Glutamatergic neuron (in vitro differentiated cells): ENCODE results near the gene TTC34. TPM values are rescaled to one million over a fixed set of nuclear protein-coding genes. Genes with fewer than 3 reads are reported as not detected.
A peak's percentile ranks its signal among the peaks of the same experiment; 100 is the strongest.

Experiments
- DNase-seq: peaks from one replicate; pipeline ENCODE4 v3.0.0; 2022
- H3K27ac Mint-ChIP-seq: one replicate; pipeline ENCODE4 v1.8.0; 2020; ENCODE audit warnings: mild to moderate bottlenecking, mixed read lengths, inconsistent platforms; ENCODE audit not compliant: unreplicated experiment
- H3K27me3 Mint-ChIP-seq: one replicate; pipeline ENCODE4 v1.8.0; 2020; ENCODE audit warnings: mild to moderate bottlenecking, moderate library complexity, mixed read lengths, inconsistent platforms; ENCODE audit not compliant: unreplicated experiment
- H3K36me3 Mint-ChIP-seq: one replicate; pipeline ENCODE4 v1.8.0; 2020; ENCODE audit warnings: mild to moderate bottlenecking, mixed read lengths, inconsistent platforms; ENCODE audit not compliant: unreplicated experiment
- H3K4me1 Mint-ChIP-seq: one replicate; pipeline ENCODE4 v1.8.0; 2020; ENCODE audit warnings: mild to moderate bottlenecking, low read depth, mixed read lengths, inconsistent platforms; ENCODE audit not compliant: unreplicated experiment
- H3K4me3 Mint-ChIP-seq: one replicate; pipeline ENCODE4 v1.8.0; 2020; ENCODE audit warnings: mild to moderate bottlenecking, mixed read lengths, inconsistent platforms; ENCODE audit not compliant: unreplicated experiment
- H3K9me3 Mint-ChIP-seq: one replicate; pipeline ENCODE4 v1.8.0; 2020; ENCODE audit warnings: mild to moderate bottlenecking, moderate library complexity, mixed read lengths, inconsistent platforms; ENCODE audit not compliant: unreplicated experiment
- long read RNA-seq: library from polyadenylated mRNA; unstranded; transcript quantifications from one replicate; pipeline ENCODE4 v2.0.0, GENCODE V29; 2020; ENCODE audit not compliant: unreplicated experiment
- total RNA-seq: library from RNA; stranded (reverse); fragmentation: NEBNext Ultra II Directional; extraction: Animal tissue kit (Norgen Biotek cat#: 25700); gene quantifications from one replicate; pipeline ENCODE4 v1.2.1, GENCODE V29; 2021; ENCODE audit not compliant: unreplicated experiment
- TF ChIP-seq, protein P1 (sequence below): fragments of 200-600 bp; sonication (generic); IDR thresholded peaks from one replicate; pipeline ENCODE4 v1.5.0; 2021; ENCODE audit not compliant: partially characterized antibody, unreplicated experiment

The TTC34 gene
- total RNA-seq, result 0.74 TPM
- long read RNA-seq, result 0 reads

DNA sequence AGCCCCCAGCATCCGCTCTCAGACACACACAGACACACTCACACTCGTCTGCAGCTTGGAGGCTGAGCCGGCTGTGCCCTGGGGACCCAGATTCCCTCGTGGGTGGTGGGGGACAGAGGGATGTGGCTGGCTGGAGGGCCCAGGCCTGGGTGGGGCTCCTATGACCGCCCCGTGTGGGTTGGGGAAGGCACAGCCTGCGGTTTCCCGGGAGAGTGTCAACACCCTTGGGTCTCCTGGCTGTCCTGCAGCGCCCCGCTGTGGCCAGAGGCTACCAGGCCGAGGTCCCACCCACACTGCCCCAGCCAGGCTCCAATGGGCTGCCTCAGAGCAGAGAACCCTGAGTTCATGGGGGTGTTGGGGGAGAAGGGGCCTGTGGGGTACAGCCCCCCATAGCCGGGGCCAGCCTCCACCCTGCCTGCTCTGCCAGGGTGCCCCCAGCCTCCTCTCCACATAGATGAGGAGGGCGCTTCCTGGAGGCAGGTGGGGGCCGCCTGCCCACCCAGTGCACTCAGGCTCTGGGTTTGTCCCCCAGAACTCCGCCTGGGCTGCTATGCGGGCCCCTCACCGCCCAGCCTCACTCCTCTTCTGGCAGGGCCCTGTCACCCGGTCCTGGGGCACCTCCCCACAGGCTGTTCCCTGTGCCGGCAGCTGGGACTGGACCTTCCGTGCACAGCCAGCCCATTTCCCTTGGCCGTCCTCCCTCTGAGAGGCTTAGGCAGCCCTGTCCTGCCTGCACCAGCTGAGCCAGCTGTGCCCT is at the start of gene TTC34:
Gene TTC34 (minus strand): TSS at position 159 of the 757 bp plus-strand sequence. CDS start 866 bp downstream, outside the sequence.
- H3K27me3 Mint-ChIP-seq, result peaks cover 4% of the 10 kb centered on the region
- no peaks in the 10 kb centered on the region for H3K36me3 Mint-ChIP-seq
- peaks cover 6% of the 10 kb centered on the region for H3K9me3 Mint-ChIP-seq
- H3K4me3 Mint-ChIP-seq, result no peak within 1 kb of the TSS
- peak; percentile 55 for DNase-seq
- H3K4me1 Mint-ChIP-seq, result no peaks in the 10 kb centered on the region
- TF ChIP-seq, protein P1, sequence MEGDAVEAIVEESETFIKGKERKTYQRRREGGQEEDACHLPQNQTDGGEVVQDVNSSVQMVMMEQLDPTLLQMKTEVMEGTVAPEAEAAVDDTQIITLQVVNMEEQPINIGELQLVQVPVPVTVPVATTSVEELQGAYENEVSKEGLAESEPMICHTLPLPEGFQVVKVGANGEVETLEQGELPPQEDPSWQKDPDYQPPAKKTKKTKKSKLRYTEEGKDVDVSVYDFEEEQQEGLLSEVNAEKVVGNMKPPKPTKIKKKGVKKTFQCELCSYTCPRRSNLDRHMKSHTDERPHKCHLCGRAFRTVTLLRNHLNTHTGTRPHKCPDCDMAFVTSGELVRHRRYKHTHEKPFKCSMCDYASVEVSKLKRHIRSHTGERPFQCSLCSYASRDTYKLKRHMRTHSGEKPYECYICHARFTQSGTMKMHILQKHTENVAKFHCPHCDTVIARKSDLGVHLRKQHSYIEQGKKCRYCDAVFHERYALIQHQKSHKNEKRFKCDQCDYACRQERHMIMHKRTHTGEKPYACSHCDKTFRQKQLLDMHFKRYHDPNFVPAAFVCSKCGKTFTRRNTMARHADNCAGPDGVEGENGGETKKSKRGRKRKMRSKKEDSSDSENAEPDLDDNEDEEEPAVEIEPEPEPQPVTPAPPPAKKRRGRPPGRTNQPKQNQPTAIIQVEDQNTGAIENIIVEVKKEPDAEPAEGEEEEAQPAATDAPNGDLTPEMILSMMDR, result peak; percentile 34
- no peak within 1 kb of the TSS for H3K27ac Mint-ChIP-seq

DNA sequence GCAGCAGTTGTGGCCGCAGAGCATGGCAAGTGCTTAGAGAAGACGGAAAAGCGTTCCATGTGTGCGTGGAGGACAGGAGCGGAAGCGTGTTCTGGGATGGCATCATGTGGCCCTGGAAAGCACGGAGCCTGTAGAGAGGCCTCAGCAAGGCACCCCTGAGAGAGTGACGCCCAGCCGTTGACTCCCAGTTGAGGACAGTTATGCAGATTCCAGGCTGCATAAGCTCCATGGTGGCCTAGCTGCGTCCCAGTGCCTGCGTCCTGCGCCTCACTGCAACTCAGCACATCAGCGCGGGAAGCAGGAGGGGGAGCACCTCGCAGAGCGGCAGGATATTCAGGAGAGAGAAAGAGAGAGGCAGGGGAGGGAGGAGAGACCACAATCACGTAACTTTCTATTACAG is 49.0 kb upstream of the TTC34 start:
- no peak overlapping the region for H3K4me3 Mint-ChIP-seq
- no peak overlapping the region for H3K27ac Mint-ChIP-seq
- peaks cover 6% of the 10 kb centered on the region for H3K27me3 Mint-ChIP-seq
- TF ChIP-seq, protein P1, result no peak
- DNase-seq, result no peak
- peaks cover 2% of the 10 kb centered on the region for H3K9me3 Mint-ChIP-seq
- H3K36me3 Mint-ChIP-seq, result peaks cover under 1% of the 10 kb centered on the region
- no peaks in the 10 kb centered on the region for H3K4me1 Mint-ChIP-seq

GRCh38 chr1:2848006-2848670 is 46.6 kb upstream of the TTC34 start:
- H3K4me1 Mint-ChIP-seq, result no peaks in the 10 kb centered on the region
- H3K4me3 Mint-ChIP-seq, result no peak overlapping the region
- no peak for DNase-seq
- peaks cover 2% of the 10 kb centered on the region for H3K9me3 Mint-ChIP-seq
- peaks cover 6% of the 10 kb centered on the region for H3K27me3 Mint-ChIP-seq
- H3K36me3 Mint-ChIP-seq, result peaks cover 4% of the 10 kb centered on the region
- TF ChIP-seq, protein P1, result no peak
- H3K27ac Mint-ChIP-seq, result no peak overlapping the region

DNA sequence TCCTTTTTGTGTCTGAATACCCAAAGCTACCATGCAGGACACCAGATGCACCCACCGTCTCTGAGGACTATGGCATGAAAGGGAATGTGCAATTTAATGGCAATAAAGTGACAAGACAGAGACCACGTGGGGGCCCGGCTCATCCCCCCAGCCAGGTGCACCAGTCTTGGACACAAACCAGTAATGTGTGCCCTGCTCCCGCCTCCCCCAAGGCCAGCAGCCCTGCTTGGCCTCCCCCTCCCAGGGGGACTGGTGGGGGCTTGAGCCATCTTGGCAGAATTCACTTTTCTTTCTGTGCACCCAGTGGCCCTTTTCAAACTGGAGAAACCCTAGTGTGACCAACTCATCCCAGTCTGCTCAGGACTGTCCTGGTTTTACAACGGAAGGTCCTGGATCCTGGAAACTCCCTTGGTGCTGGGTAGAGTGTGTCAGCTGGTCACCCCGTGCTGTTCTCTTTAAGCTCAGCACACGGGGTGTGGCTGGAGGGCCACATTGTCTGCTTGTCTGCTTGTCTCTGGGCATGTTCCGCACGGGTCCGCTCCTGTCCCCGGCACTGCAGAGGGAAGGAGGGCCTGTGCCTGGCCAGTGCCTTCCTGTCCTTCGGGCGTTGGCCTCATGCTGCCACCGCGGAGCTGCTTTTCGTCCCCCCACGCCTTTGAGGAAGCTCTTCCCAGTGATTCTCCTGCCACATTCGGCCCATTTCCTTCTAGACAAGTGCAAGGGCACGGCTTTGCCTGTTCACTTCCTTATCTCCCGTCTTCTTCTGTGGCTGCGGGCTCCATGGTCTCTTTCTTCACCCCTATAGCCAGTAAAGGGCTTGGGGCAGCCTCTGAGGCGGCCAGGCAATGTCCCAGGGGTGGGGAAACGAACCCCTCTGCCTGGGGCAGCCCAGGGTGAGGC is 45.8 kb upstream of the TTC34 start:
- Mint-ChIP-seq H3K4me3 (no peak overlapping the region), H3K27me3 (peaks cover 6% of the 10 kb centered on the region), H3K36me3 (peaks cover 4% of the 10 kb centered on the region), H3K9me3 (peaks cover 2% of the 10 kb centered on the region), H3K27ac (no peak overlapping the region), H3K4me1 (no peaks in the 10 kb centered on the region)
- TF ChIP-seq, protein P1, result no peak
- DNase-seq, result no peak
